HepG2 (cell line): ENCODE data around the gene EGFR. TPM values are rescaled to one million over a fixed set of nuclear protein-coding genes. Genes with fewer than 3 reads are reported as not detected.

ENCODE experiments used
- AHDC1 ChIP-seq: sonication (generic); formaldehyde crosslinking; IDR thresholded peaks from 2 replicates; pipeline ENCODE4 v1.5.1; 2020; ENCODE audit warnings: mild to moderate bottlenecking, missing genetic modification reagents, borderline replicate concordance
- BORCS8-MEF2B ChIP-seq: sonication (generic); formaldehyde crosslinking; IDR thresholded peaks from 2 replicates; pipeline ENCODE4 v1.8.0; 2022; ENCODE audit warnings: mild to moderate bottlenecking, missing genetic modification reagents
- DNMT3B ChIP-seq: conservative IDR thresholded peaks from 2 replicates; pipeline ENCODE4 v1.6.1; 2016; ENCODE audit warnings: missing biosample characterization, control low read depth
- JUNB ChIP-seq: sonication (generic); formaldehyde crosslinking; IDR thresholded peaks from 2 replicates; pipeline ENCODE4 v1.8.0; 2022; ENCODE audit warnings: missing genetic modification reagents, mild to moderate bottlenecking, borderline replicate concordance
- REL ChIP-seq: sonication (generic); formaldehyde crosslinking; conservative IDR thresholded peaks from 2 replicates; pipeline ENCODE4 v1.8.0; 2022; ENCODE audit warnings: mild to moderate bottlenecking, missing genetic modification reagents, moderate library complexity
- RORA ChIP-seq: sonication (generic); formaldehyde crosslinking; IDR thresholded peaks from 2 replicates; pipeline ENCODE4 v1.5.0; 2020; ENCODE audit warnings: mild to moderate bottlenecking, missing genetic modification reagents, moderate library complexity
- ZNF18 ChIP-seq: sonication (generic); formaldehyde crosslinking; IDR thresholded peaks from 2 replicates; pipeline ENCODE4 v1.8.0; 2022; ENCODE audit warnings: mild to moderate bottlenecking, missing genetic modification reagents; ENCODE audit not compliant: insufficient replicate concordance
- ZNF253 ChIP-seq: sonication (generic); formaldehyde crosslinking; IDR thresholded peaks from 2 replicates; pipeline ENCODE4 v1.8.0; 2022; ENCODE audit warnings: mild to moderate bottlenecking, missing genetic modification reagents, borderline replicate concordance
- ZNF550 ChIP-seq: sonication (generic); formaldehyde crosslinking; IDR thresholded peaks from 2 replicates; pipeline ENCODE4 v1.4.0; 2020; ENCODE audit warnings: mild to moderate bottlenecking, missing genetic modification reagents, borderline replicate concordance
- ZNF780A ChIP-seq: sonication (generic); formaldehyde crosslinking; IDR thresholded peaks from 2 replicates; pipeline ENCODE4 v1.8.0; 2022; ENCODE audit warnings: mild to moderate bottlenecking, missing genetic modification reagents, moderate library complexity
- polyA plus RNA-seq, 8 experiments: library from polyadenylated mRNA; depleted of rRNA in 3 of 8; stranded (reverse) in 7 of 8; unstranded in 1 of 8; fragments of >200 nt; fragmentation: Illumina TruSeq in 4 of 8; extraction: Trizol in 4 of 8; gene quantifications; 2 replicates each; pipeline versions ENCODE4 v1.2.1 to v1.2.3, GENCODE V29; 2011 to 2016; ENCODE audit warnings: low read depth in 4 of 8, missing spikeins in 1 of 8, mixed read lengths in 1 of 8; ENCODE audit not compliant: insufficient read depth in 1 of 8
- total RNA-seq, 5 experiments: library from RNA; depleted of rRNA; stranded (reverse); fragments of >200 nt; fragmentation: Illumina TruSeq; extraction: Trizol; gene quantifications; 2 replicates each; pipeline ENCODE4 v1.2.3, GENCODE V29; 2016; ENCODE audit warnings: low read depth in 1 of 5
- TF ChIP-seq, protein P1 (sequence below): sonication (generic); formaldehyde crosslinking; IDR thresholded peaks from 2 replicates; pipeline ENCODE4 v1.8.1; 2023; ENCODE audit warnings: missing genetic modification reagents, inconsistent platforms, borderline replicate concordance
- TF ChIP-seq, protein P2 (sequence below): sonication (generic); formaldehyde crosslinking; IDR thresholded peaks from 2 replicates; pipeline ENCODE4 v1.5.0; 2020; ENCODE audit warnings: missing genetic modification reagents, mild to moderate bottlenecking, borderline replicate concordance
- TF ChIP-seq, protein P3 (sequence below): sonication (generic); formaldehyde crosslinking; IDR thresholded peaks from 2 replicates; pipeline ENCODE4 v1.5.1; 2020; ENCODE audit warnings: mild to moderate bottlenecking, missing genetic modification reagents

The EGFR gene
- total and polyA plus RNA-seq, 2 of the 13 experiments (the other 11 are each of a cell fraction or from before 2014, with no cell fraction given) = 7.0 to 10.0 TPM

GRCh38 chr7:55133630-55134358 lies 115.0 kb downstream of the EGFR start (continued):
- TF ChIP-seq AHDC1 (CRISPR knock-in tag) = peak; percentile 39; the same call in 1 of the 2 replicates
- TF ChIP-seq RORA = no peak
- TF ChIP-seq REL = no peak
- TF ChIP-seq BORCS8-MEF2B (CRISPR knock-in tag) = no peak
- TF ChIP-seq, protein P1, sequence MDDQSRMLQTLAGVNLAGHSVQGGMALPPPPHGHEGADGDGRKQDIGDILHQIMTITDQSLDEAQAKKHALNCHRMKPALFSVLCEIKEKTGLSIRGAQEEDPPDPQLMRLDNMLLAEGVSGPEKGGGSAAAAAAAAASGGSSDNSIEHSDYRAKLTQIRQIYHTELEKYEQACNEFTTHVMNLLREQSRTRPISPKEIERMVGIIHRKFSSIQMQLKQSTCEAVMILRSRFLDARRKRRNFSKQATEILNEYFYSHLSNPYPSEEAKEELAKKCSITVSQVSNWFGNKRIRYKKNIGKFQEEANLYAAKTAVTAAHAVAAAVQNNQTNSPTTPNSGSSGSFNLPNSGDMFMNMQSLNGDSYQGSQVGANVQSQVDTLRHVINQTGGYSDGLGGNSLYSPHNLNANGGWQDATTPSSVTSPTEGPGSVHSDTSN = no peak
- no peak for TF ChIP-seq DNMT3B (CRISPR knock-in tag)
- TF ChIP-seq, protein P2, sequence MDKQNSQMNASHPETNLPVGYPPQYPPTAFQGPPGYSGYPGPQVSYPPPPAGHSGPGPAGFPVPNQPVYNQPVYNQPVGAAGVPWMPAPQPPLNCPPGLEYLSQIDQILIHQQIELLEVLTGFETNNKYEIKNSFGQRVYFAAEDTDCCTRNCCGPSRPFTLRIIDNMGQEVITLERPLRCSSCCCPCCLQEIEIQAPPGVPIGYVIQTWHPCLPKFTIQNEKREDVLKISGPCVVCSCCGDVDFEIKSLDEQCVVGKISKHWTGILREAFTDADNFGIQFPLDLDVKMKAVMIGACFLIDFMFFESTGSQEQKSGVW (CRISPR knock-in tag) = no peak
- TF ChIP-seq, protein P3, sequence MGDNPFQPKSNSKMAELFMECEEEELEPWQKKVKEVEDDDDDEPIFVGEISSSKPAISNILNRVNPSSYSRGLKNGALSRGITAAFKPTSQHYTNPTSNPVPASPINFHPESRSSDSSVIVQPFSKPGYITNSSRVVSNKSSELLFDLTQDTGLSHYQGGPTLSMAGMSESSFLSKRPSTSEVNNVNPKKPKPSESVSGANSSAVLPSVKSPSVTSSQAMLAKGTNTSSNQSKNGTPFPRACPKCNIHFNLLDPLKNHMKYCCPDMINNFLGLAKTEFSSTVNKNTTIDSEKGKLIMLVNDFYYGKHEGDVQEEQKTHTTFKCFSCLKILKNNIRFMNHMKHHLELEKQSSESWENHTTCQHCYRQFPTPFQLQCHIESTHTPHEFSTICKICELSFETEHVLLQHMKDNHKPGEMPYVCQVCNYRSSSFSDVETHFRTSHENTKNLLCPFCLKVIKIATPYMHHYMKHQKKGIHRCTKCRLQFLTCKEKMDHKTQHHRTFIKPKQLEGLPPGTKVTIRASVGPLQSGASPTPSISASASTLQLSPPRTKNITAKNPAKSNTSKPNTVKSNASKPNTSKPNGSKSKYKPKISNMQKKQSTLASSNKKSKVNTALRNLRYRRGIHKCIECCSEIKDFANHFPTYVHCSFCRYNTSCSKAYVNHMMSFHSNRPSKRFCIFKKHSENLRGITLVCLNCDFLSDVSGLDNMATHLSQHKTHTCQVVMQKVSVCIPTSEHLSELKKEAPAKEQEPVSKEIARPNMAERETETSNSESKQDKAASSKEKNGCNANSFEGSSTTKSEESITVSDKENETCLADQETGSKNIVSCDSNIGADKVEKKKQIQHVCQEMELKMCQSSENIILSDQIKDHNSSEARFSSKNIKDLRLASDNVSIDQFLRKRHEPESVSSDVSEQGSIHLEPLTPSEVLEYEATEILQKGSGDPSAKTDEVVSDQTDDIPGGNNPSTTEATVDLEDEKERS = no peak
- TF ChIP-seq ZNF780A (CRISPR knock-in tag) = no peak
- no peak for TF ChIP-seq JUNB (CRISPR knock-in tag)
- TF ChIP-seq ZNF18 = peak; percentile 27
- TF ChIP-seq ZNF253 (CRISPR knock-in tag) = no peak
- no peak for TF ChIP-seq ZNF550
